ENCODE measurements around the gene GRK4.
"Not testable (repeated sequence)": the region's sequence is repeated elsewhere in the genome, so short reads cannot be mapped to it uniquely, and the experiment has no call there.

GRK4 gene

DNA sequence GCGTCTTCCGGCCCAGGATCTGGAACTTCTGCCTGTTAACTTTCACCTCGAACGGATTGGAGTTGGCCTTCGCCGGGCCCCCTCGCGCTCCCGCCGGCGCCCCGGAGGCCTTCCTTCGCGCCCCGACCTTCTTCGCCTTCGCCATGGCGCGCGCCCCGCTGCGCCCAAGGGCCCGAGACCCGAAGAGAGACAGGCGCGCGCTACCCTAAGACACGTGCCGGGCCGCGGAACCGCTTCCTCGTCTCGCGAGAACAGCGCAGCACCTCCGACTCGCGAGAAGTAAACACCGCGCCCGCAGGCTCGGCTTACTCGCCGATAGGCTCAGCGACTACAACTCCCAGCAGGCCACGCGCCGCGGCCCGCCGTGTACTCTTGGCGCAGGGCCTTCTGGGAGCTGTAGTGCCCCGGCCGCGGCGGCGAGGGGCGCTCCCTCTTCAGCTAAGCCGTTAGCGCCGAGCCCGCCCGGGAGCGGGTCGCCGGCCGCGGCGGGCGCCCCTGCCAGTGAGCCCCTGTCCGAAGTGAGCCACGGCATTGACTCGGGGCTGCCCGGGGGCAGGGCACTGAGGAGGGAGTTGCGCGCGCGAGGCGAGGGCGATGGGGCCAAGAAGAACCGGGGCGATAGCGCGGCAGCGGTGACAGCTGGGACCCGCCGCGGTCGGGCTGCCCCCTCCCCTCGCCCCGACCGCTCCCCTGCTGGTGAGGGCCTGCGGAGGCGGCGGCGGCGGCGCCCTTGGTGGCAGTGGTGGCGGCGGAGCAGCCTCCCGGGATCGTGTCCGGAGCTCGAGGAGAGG, at the start of gene GRK4, which contains the start of gene NOP14:
TSS of gene GRK4 (plus strand) at position 397 of the 791 bp plus-strand sequence. CDS start 500 bp downstream, outside the sequence.
TSS of gene NOP14 (minus strand) at position 232 of the 791 bp plus-strand sequence. CDS start at position 145, 87 bp downstream.
- peak; percentile 89 to 98 (median 94) for DNase-seq

GRCh38 chr4:2914256-2915126, 48.9 kb upstream of the GRK4 start:
- no peak for DNase-seq

DNA sequence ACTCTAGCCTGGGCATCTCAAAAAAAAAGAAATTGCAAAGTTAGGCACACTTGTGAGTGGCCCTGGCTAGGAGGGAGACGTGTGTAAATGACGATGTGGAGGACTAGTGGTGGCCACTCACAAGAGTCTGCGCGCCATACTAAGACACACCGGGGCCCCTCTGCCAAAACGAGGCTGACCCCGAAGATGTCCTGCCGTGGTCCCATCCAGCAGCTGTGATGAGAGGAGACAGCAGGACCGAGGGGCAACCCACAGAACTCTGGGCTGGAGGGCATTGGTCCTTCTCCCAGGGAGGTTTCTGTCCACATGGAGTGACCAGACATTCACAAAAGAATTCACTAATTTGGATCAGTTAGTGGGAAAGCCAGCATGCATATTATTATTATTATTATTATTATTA, 47.6 kb upstream of the GRK4 start:
- no peak for DNase-seq

DNA sequence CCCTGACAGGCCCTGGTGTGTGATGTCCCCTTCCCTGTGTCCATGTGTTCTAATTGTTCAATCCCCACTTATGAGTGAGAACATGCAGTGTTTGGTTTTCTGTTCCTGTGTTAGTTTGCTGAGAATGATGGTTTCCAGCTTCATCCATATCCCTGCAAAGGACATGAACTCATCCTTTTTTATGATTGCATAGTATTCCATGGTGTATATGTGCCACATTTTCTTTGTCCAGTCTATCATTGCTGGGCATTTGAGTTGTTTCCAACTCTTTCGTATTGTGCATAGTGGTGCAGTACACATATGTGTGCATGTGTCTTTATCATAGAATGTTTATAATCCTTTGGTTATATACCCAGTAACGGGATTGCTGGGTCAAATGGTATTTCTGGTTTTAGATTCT, 46.7 kb upstream of the GRK4 start:
- not testable (repeated sequence) for DNase-seq

DNA sequence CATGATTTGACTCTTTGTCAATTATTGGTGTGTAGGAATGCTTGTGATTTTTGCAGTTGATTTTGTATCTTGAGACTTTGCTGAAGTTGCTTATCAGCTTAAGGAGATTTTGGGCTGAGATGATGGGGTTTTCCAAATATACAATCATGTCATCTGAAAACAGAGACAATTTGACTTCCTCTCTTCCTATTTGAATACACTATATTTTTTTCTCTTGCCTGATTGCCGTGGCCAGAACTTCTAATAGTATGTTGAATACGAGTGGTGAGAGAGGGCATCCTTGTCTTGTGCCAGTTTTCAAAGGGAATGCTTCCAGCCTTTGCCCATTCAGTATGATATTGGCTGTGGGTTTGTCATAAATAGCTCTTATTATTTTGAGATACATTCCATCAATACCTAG, 45.1 kb upstream of the GRK4 start:
- not testable (repeated sequence) for DNase-seq

DNA sequence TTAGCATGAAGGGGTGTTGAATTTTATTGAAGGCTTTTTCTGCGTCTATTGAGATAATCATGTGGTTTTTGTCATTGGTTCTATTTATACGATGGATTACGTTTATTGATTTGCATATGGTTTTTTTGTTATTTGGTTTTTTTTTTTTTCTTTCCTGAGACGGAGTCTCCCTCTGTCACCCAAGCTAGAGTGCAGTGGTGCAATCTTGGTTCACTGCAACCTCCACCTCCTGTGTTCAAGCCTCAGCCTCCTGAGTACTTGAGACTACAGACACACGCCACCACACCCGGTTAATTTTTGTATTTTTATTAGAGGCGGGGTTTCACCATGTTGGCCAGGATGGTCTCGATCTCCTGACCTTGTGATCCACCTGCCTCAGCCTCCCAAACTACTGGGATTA, 44.7 kb upstream of the GRK4 start:
- DNase-seq, result not testable (repeated sequence)

DNA sequence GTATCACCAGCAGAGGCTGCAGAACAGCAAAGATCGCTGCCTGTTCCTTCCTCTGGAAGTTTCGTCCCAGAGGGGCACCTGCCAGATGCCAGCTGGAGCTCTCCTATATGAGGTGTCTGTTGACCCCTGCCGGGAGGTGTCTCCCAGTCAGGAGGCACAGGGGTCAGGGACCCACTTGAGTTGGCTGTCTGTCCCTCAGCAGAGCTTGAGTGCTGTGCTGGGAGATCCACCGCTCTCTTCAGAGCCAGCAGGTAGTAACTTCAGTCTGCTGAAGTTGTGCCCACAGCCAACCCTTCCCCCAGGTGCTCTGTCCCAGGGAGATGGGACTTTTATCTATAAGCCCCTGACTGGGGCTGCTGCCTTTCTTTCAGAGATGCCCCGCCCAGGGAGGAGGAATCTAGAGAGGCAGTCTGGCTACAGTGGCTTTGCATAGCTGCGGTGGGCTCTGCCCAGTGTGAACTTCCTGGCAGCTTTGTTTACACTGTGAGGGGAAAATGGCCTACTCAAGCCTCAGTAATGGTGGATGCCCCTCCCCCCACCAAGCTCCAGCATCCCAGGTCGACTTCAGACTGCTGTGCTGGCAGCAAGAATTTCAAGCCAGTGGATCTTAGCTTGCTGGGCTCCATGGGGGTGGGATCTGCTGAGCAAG, 40.8 kb upstream of the GRK4 start:
- not testable (repeated sequence) for DNase-seq

DNA sequence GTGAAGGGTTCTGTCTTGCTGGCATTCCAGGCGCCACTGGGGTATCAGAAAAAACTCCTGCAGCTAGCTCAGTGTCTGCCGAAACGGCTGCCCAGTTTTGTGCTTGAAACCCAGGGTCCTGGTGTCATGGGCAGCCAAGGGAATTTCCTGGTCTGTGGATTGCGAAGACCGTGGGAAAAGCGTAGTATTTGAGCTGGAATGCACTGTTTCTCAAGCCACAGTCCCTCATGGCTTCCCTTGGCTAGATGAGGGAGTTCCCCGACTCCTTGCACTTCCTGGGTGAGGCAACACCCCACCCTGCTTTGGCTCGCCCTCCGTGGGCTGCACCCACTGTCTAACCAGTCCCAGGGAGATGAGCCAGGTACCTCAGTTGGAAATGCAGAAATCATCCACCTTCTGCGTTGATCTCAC, 40.2 kb upstream of the GRK4 start:
- no peak for DNase-seq

DNA sequence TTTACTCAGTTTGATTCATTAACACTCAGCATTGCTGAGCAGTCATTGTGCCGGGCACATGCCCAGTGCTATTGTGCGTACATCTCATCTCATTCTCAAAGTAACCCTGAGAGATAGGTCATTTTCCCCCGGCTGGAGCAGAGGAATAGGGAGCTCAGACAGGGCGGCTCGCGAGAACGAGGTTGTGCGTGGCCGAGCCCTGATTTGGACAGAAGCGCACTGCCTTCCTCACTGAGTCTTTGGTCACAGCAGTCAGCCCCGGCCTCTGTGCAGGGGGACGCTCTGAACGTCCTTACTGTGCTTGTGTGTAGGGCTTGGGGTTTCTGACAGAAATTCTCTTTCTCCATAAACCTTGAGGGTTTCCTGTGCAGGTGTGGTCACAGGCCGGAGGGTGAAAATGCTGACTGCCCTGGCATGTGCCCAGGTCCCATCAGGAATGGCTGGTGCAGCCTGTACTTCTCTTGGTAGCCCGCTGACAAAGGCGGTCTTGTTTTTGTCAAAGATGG, 39.6 kb upstream of the GRK4 start:
- DNase-seq, result no peak

DNA sequence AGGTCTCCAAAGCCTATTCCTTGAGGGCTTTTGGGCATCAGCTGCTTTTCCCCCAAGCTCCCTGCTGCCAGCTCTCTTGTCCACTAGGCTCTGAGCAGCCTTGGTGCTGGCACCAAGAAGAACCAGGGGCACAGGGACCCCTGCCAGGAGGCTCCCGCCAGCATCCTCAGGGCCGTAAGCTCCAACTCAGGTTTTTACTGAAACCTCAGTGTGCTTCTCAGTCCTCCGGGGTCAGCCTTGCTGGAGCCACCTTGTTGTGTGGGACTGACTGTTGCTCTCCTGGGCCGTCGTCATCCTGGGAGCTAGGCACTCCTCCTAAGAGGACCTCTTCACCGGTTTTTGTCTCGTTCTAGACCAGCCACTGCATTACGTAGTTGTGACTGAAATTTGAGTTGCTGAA, 39.1 kb upstream of the GRK4 start:
- no peak for DNase-seq

DNA sequence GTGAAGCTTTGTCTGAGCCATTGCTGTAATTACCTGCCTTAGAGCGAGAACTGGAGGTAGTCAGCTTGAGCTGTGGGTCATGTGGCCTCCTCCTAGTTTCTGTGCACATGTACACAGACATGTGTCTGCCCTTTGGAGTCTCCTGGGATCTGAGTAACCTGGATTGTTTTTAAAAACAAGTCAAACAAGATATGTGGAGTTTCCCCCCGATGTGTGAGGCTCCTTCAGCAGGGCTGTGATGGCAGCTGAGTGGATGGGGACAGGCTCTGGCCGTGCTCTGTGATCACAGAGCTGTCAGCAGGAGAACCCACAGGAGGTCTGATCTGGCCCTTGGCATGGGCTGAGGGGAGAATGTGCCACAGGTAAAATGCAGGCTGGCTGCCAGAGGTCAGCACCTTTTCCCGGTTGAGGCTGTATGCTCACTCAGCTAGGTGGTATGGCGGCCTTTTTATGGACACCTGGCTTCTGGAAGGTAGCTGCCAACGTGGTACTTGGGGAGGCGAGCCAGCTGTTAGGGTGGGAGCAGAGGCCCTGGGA, 38.5 kb upstream of the GRK4 start:
- DNase-seq, result no peak

GRCh38 chr4:2925496-2925895, 37.9 kb upstream of the GRK4 start:
- DNase-seq, result no peak

- no peak for DNase-seq
Measured at GRCh38 chr4:2925931-2926860, 37.2 kb upstream of the GRK4 start.

GRCh38 chr4:2927016-2927695, 36.2 kb upstream of the GRK4 start:
- no peak for DNase-seq

GRCh38 chr4:2927696-2928075, 35.7 kb upstream of the GRK4 start:
- DNase-seq, result no peak

GRCh38 chr4:2928242-2929176, 34.9 kb upstream of the GRK4 start:
- DNase-seq, result no peak

DNA sequence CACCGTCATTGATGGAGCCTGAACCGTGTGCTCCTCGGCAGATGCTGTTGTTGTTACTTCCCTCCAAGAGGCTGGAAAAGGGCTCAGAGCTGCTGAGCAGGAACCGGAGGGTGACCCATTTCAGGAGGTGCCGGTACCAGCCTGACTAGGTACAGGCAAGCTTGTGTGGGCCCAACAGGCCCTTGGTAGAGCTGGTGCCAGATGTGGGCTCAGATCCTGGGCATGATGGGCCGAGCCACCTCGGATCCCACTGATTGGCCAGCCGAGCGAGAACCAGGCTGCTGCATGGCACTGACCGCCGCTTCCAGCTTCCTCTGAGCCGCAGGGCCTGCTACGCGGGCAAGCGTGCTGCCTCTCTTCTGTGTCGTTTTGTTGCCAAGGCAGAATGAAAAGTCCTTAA, 33.9 kb upstream of the GRK4 start:
- no peak for DNase-seq

DNA sequence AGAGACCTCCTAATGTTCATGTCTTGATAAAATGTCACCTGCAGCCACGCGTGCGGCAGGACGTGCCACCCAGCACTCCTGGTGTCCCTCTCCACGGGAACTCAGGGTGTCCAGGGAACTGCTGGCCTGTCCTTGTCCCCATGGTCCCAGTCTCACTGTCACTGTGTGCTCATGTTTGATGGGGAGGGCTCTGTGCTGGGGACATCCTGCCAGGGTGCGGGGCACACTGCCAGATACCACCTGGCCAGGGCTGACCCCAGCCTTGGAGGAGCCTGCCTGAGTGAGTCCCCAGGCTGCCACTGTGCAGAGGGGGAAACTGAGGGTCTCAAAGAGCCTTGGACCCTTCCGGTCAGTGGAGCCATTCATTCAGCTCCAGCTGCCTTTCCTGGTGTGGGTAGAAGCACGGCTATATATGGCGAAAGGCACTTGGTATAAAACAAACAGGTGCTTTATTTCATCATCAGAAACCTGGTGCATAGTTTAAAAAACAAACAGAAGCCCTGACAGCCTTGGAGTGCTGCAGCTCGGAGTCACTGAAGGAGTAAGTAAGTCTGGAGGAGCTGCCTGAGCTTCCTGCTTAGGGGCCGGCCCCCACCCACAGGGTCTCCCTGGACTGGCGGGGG, 33.1 kb upstream of the GRK4 start:
- no peak for DNase-seq

GRCh38 chr4:2930758-2931511, 32.4 kb upstream of the GRK4 start:
- no peak for DNase-seq
